Measurements from ENCODE around the gene MFN1.

GRCh38 chr3:179421500-179421899 is 74.0 kb downstream of the MFN1 start:
- peak in 3 of 7 experiments; percentile 6 to 18 (median 10) for TF ChIP-seq CTCF (IDR thresholded peaks at IDR 0.05)
- no peak for TF ChIP-seq POLR2A (IDR thresholded peaks at IDR 0.05)
